HG03095 (cell line): Measurements from ENCODE around the gene SLC17A9.
"Not testable (repeated sequence)": the region's sequence is repeated elsewhere in the genome, so short reads cannot be mapped to it uniquely, and the experiment has no call there.

Experiments
- ATAC-seq: cut with Tn5 transposase; IDR thresholded peaks from one replicate; pipeline ENCODE4 v1.9.1; 2021; ENCODE audit warnings: moderate library complexity; ENCODE audit not compliant: unreplicated experiment

The SLC17A9 gene

GRCh38 chr20:62955519-62956386, 3.2 kb downstream of the SLC17A9 start:
- ATAC-seq: no peak

GRCh38 chr20:62956387-62957135, 4.1 kb downstream of the SLC17A9 start:
- ATAC-seq: no peak

GRCh38 chr20:62957136-62958117, 4.9 kb downstream of the SLC17A9 start:
- no peak for ATAC-seq

GRCh38 chr20:62958388-62959100, 6.0 kb downstream of the SLC17A9 start:
- ATAC-seq: no peak

- ATAC-seq: no peak
Observed at GRCh38 chr20:62959101-62959971, 6.8 kb downstream of the SLC17A9 start.

- ATAC-seq: no peak
Observed at GRCh38 chr20:62959998-62960436, 7.5 kb downstream of the SLC17A9 start.

- not testable (repeated sequence) for ATAC-seq
Observed at GRCh38 chr20:62960446-62961309, 8.2 kb downstream of the SLC17A9 start.

- ATAC-seq: no peak
Observed at GRCh38 chr20:62961310-62961783, 8.8 kb downstream of the SLC17A9 start.

- no peak for ATAC-seq
Observed at GRCh38 chr20:62961799-62962198, 9.3 kb downstream of the SLC17A9 start.

- no peak for ATAC-seq
Observed at GRCh38 chr20:62962221-62962879, 9.8 kb downstream of the SLC17A9 start.

GRCh38 chr20:62962891-62963613, 10.5 kb downstream of the SLC17A9 start:
- no peak for ATAC-seq

- ATAC-seq: no peak
Observed at GRCh38 chr20:62963614-62964397, 11.3 kb downstream of the SLC17A9 start.

- no peak for ATAC-seq
Observed at GRCh38 chr20:62964700-62965099, 12.2 kb downstream of the SLC17A9 start.

GRCh38 chr20:62965363-62965771, 12.9 kb downstream of the SLC17A9 start:
- ATAC-seq: no peak

- ATAC-seq: no peak
Observed at GRCh38 chr20:62966212-62967148, 14.0 kb downstream of the SLC17A9 start.
